ENCODE data around the gene EDAR.

- TF ChIP-seq, protein P1, sequence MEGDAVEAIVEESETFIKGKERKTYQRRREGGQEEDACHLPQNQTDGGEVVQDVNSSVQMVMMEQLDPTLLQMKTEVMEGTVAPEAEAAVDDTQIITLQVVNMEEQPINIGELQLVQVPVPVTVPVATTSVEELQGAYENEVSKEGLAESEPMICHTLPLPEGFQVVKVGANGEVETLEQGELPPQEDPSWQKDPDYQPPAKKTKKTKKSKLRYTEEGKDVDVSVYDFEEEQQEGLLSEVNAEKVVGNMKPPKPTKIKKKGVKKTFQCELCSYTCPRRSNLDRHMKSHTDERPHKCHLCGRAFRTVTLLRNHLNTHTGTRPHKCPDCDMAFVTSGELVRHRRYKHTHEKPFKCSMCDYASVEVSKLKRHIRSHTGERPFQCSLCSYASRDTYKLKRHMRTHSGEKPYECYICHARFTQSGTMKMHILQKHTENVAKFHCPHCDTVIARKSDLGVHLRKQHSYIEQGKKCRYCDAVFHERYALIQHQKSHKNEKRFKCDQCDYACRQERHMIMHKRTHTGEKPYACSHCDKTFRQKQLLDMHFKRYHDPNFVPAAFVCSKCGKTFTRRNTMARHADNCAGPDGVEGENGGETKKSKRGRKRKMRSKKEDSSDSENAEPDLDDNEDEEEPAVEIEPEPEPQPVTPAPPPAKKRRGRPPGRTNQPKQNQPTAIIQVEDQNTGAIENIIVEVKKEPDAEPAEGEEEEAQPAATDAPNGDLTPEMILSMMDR (conservative IDR thresholded peaks at IDR 0.05 in 1 of 2, IDR thresholded peaks at IDR 0.05 in 1 of 2; ENCODE audit: low read depth in 1 of 2, low read length in 2 of 2) = no peak
- no peak for TF ChIP-seq EZH2 (IDR thresholded peaks at IDR 0.05; ENCODE audit: low read length, missing control alignments)
Measured at GRCh38 chr2:108870069-108870644, 118.9 kb downstream of the EDAR start.

Data from fibroblast of lung (primary cell).